HCT116 (cell line): ENCODE data around the gene APP.

Experiments used
- EZH2phosphoT487 ChIP-seq: fragments of 200-600 bp; IDR thresholded peaks from 2 replicates; pipeline ENCODE4 v1.6.1; 2018; ENCODE audit warnings: antibody characterized with exemption, borderline replicate concordance
- JUND ChIP-seq: IDR thresholded peaks from 2 replicates; pipeline ENCODE4 v1.6.1; 2012
- POLR2A ChIP-seq: IDR thresholded peaks from 2 replicates; pipeline ENCODE4 v1.7.0; 2011; ENCODE audit warnings: borderline replicate concordance; ENCODE audit not compliant: insufficient read depth, insufficient read length; ENCODE audit errors: extremely low read depth
- ZNF274 ChIP-seq: fragments of 200-500 bp; sonication (Bioruptor generic); IDR thresholded peaks from 2 replicates; pipeline ENCODE4 v1.6.1; 2014; ENCODE audit warnings: mild to moderate bottlenecking, low read depth, low read length, inconsistent platforms
- TF ChIP-seq, protein P1 (sequence below), 3 experiments: fragments of 200-600 bp in 1 of 3; sonication (generic) in 1 of 3; IDR thresholded peaks in 2 of 3; conservative IDR thresholded peaks in 1 of 3; 2 replicates each; pipeline ENCODE4 v1.5.1; 2012 to 2017; ENCODE audit warnings: low read depth in 2 of 3, low read length in 2 of 3, antibody characterized with exemption in 1 of 3, borderline replicate concordance in 1 of 3, control low read depth in 1 of 3, mild to moderate bottlenecking in 1 of 3, mixed read lengths in 1 of 3, mixed run types in 1 of 3, moderate library complexity in 1 of 3; ENCODE audit not compliant: insufficient read depth in 1 of 3

DNA sequence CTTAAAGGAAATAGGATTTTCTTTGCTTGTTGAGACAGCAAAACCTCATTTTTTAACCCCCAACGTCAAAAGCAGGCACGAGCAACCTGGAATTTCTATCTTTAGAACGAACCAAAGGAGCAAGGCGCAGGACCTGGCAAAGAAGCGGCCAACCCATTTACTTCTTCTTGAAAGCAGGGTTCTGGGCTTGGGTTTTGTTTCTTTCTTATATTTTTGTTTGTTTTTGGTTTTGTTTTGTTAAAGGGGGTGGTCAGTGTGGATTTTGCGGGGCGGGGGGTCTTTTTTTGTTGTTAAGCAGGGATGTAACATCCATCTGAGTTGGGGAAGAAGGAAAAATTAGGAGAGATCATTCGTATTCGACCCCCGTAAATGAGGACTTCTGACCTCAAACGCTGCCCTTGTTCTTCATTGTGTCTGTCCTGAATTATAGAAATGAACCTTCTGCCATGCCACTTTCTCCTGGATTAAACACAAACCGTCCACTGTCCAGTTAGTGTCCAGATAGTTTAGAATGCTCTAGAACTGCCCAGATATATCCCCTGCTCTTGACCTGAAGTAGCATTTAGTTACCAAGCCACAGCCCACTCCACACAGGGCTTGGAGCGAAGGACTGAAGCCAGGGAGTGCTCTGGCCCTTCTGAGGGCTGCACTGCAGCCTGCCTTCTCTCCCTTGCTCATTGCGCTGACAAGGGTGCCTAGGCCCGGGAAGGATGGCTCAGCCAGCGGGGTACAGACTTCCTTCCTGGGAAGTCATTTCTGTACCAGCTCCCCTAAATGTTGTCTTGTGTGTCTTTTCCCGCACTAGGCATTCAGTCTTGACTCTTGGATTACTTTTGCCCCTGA is 909 bp upstream of the APP start:
- TF ChIP-seq, protein P1, sequence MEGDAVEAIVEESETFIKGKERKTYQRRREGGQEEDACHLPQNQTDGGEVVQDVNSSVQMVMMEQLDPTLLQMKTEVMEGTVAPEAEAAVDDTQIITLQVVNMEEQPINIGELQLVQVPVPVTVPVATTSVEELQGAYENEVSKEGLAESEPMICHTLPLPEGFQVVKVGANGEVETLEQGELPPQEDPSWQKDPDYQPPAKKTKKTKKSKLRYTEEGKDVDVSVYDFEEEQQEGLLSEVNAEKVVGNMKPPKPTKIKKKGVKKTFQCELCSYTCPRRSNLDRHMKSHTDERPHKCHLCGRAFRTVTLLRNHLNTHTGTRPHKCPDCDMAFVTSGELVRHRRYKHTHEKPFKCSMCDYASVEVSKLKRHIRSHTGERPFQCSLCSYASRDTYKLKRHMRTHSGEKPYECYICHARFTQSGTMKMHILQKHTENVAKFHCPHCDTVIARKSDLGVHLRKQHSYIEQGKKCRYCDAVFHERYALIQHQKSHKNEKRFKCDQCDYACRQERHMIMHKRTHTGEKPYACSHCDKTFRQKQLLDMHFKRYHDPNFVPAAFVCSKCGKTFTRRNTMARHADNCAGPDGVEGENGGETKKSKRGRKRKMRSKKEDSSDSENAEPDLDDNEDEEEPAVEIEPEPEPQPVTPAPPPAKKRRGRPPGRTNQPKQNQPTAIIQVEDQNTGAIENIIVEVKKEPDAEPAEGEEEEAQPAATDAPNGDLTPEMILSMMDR (IDR thresholded peaks at IDR 0.05 in 2 of 3, conservative IDR thresholded peaks at IDR 0.05 in 1 of 3; ENCODE audit: borderline replicate concordance in 1 of 3, insufficient read depth in 1 of 3, low read depth in 2 of 3, low read length in 2 of 3), result no peak
- TF ChIP-seq POLR2A (no peak), ZNF274 (no peak), EZH2phosphoT487 (no peak), JUND (no peak)
